Right ventricle myocardium inferior (tissue), 1 donor: ENCODE results near the gene LMNA. TPM values are rescaled to one million over a fixed set of nuclear protein-coding genes. Genes with fewer than 3 reads are reported as not detected.
A peak's percentile ranks its signal among the peaks of the same experiment; 100 is the strongest.
"Not testable (repeated sequence)": the region's sequence is repeated elsewhere in the genome, so short reads cannot be mapped to it uniquely, and the experiment has no call there.

ENCODE experiments used
- ATAC-seq: fragments of 200-7000 bp; cut with Tn5 transposase; one replicate; pipeline ENCODE4 v1.9.1; 2020; ENCODE audit warnings: mild to moderate bottlenecking, moderate library complexity
- DNase-seq: peaks from one replicate; pipeline ENCODE4 v3.0.0; 2021; ENCODE audit errors: missing footprints
- intact Hi-C: fragments of 100-400 bp; cut with DNase I; formaldehyde crosslinking; loops from one replicate; pipeline ENCODE4 v1.11.0; 2022
- long read RNA-seq: library from polyadenylated mRNA; unstranded; transcript quantifications from one replicate; pipeline ENCODE4 v2.0.0, GENCODE V29; 2021
- total RNA-seq: library from RNA; stranded (reverse); fragmentation: NEBNext Ultra II Directional; extraction: Animal tissue kit (Norgen Biotek cat#: 25700); gene quantifications from one replicate; pipeline ENCODE4 v1.2.1, GENCODE V29; 2021
- donor health status: DM: no; HTN: yes; CAD: no; lungs with severe emphysema.

The LMNA gene
- 288 TPM for total RNA-seq
- long read RNA-seq, transcript LMNA-206 (12 exons, 3,190 nt) = major isoform, 182 of 419 reads
- long read RNA-seq, partial matches to known transcripts = 226 of 419 reads
- long read RNA-seq, other reads (novel, unspliced or antisense) = 9 of 419 reads

- DNase-seq (peak; percentile 94), ATAC-seq (peak; percentile 92)
- intact Hi-C loops = no loop called here
Measured at GRCh38 chr1:156114101-156114918, at the start of gene LMNA. Gene LMNA, plus strand, starts transcription at chr1:156114711. Its CDS starts 208 bp downstream, at chr1:156114919.

- DNase-seq (no peak), ATAC-seq (no peak)
- intact Hi-C loops = no loop called here
Measured at GRCh38 chr1:156065212-156065611, 49.3 kb upstream of the LMNA start.

DNA sequence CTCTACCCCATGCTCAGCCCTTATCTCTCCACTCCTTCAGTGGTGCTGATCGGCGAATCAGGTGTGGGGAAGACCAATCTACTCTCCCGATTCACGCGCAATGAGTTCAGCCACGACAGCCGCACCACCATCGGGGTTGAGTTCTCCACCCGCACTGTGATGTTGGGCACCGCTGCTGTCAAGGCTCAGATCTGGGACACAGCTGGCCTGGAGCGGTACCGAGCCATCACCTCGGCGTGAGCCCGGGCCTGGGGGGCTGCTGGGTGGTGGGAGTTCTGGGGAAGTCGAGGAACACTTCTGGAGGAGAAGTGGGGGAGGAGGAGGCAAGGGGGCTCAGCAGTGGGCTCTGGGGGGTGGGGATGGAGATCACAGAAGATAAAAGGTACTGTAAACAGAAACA, 48.6 kb upstream of the LMNA start:
- intact Hi-C loops = no loop called here
- DNase-seq (no peak), ATAC-seq (no peak)

- no peak for DNase-seq
- no peak for ATAC-seq
Measured at GRCh38 chr1:156067262-156067661, 47.2 kb upstream of the LMNA start.

GRCh38 chr1:156069490-156070455, 44.7 kb upstream of the LMNA start:
- no peak for DNase-seq
- ATAC-seq = no peak
- intact Hi-C loops = no loop called here

More at GRCh38 chr1:156067262-156067661, 47.2 kb upstream of the LMNA start:
- intact Hi-C loops = no loop called here

GRCh38 chr1:156070548-156070947, 44.0 kb upstream of the LMNA start:
- ATAC-seq (no peak), DNase-seq (no peak)
- intact Hi-C loops = no loop called here

GRCh38 chr1:156071332-156071816, 43.1 kb upstream of the LMNA start:
- ATAC-seq, intact Hi-C loops, DNase-seq: not testable (repeated sequence)

DNA sequence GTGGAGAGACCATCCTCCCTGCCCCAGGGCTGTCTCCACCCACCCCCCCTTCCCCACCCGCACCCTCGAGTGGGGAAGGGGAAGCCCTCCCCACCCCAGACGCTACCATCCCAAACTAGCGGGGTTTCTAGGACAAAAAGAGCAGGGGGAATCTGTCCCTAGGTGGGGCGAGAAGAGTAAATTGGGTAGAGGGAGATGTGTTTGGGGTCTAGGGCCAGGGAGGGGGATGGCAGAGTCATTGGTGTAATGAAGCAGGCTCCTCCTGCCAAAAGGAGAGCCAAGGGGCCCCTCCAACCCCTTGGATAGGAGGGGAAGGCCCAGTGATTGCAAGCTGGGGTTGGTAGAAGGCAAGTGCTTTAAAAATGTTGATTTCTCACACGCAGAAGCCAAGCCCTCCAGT, 42.3 kb upstream of the LMNA start:
- intact Hi-C loops = no loop called here
- ATAC-seq = no peak
- DNase-seq = no peak

DNA sequence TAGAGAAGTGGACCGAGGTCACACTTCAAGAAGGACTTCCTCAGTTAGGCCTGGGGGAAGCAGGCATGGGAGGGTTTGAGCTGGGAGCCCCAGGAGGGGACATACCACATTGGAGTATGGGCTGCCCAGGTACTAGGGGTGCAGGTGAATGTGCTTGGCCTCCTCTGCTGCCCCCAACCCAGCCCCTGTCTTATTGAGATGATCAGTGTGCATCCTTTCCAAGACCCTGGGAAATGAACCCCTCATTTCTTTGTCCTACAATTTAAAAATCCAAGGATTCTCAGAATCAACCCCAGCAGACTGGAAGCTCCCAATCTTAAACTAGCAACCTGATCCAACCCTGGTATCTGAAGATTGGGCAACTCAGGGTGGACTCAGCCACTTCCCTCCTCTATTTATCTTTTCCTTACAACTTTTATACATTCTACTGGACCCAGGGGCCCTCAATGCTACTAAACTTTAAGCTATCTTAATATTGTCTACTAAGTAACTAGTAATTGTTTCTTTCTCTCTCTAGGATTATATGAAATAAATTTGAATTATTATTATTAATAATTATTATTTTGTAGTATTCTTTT, 41.3 kb upstream of the LMNA start:
- intact Hi-C loops = no loop called here
- ATAC-seq = no peak
- no peak for DNase-seq

DNA sequence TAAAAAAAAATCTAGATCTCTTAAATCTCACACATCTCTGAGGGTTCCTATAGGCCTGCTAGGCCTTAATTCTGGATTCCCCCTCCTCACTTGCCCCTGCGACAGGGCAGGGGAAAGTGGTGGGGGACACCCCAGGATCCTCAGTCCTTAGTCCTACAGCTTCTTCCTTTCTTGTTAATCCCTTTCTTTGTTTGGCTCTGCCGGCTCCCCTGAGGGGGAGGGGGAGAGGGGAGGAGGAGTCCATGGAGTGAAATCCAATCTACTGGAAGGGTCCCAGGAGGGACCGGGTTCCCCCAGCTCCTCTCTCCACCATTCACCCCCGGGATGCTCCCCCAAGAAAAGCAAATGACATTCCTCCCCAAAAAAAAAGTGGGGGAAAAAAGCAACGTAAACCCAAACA, 40.8 kb upstream of the LMNA start:
- DNase-seq (no peak), ATAC-seq (no peak)
- intact Hi-C loops = no loop called here

DNA sequence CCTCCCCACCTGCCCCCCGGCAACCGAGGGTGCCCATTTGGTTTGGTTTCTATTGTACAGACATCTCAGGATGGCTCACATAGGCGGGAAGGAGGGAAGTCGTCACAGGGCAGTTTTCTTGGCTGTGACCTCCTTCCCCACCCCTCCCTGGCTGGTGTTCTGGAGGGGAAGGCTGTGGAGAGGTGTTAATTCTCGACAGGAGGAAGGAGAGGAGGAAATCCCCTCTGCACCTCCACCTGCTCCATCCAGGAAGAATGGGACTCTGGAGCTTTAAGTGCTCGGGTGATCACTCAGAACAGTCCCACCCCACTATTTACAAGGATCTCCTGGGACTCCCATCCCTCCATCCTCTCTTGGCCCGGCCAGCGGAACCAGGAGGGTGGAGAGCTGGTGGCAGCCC, 39.9 kb upstream of the LMNA start:
- no peak for ATAC-seq
- intact Hi-C loops = no loop called here
- no peak for DNase-seq

- intact Hi-C loops = no loop called here
- no peak for DNase-seq
Measured at GRCh38 chr1:156075162-156075561, 39.3 kb upstream of the LMNA start.

DNA sequence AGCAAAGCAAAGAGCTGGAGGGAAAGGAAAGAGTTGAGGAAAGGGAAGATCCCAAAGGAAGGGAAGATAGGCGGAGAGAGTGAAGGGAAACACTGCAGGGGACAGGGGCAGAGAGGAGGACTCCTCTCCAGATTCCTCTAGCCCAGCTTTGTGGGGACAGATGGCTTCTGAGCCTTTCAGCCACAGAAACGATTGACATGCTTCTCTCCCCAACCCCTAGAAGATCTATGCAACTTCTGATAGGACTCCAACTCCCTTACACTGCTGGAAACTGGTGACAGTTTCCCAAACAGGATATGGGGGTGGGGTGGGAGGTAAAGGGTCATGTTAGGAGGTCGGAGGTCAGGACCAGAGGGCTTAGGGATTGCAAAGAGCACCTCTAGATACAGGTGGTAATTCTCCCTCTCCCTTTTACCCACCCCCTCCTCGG, 38.7 kb upstream of the LMNA start:
- intact Hi-C loops = no loop called here
- DNase-seq (no peak), ATAC-seq (no peak)

More at GRCh38 chr1:156075162-156075561, 39.3 kb upstream of the LMNA start:
- ATAC-seq = no peak

GRCh38 chr1:156076609-156077429, 37.7 kb upstream of the LMNA start:
- ATAC-seq (peak; percentile 56), DNase-seq (no peak)
- intact Hi-C loops = no loop called here

DNA sequence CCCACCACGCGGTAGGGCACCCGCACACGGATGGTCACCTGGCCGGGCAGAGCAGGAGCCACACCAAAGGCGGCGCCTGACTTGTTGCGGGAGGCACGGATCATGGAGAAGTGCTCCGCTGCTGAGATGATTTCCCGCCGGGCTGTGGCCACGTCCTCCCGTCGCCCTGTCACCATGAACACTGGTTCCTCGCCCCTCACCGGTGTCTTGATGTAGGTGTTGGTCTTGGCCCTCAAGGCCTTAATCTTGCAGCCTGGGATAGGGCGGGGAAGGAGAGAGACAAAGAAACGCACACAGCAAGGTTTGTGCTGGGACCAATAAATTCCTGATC, 37.1 kb upstream of the LMNA start:
- intact Hi-C loops = no loop called here
- no peak for DNase-seq
- ATAC-seq = no peak

DNA sequence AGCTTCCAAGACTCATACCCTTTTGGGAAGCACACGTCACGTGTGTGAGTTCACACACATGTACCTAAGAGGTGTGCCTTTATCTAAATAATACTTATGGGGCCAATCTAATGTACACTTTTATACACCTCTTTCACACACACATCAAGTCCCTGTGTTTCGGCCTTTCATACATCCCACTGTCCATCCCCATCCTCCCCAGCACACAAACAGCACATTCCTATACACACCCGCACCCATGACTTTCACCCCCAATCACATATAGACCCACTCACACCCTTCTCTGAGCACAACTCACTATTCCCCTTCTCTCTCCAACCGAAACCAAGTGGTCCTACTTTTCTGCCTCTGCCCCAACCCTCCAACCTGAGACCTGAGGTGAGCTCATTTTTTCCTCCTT, 35.8 kb upstream of the LMNA start:
- DNase-seq (no peak), ATAC-seq (no peak)
- intact Hi-C loops = no loop called here

DNA sequence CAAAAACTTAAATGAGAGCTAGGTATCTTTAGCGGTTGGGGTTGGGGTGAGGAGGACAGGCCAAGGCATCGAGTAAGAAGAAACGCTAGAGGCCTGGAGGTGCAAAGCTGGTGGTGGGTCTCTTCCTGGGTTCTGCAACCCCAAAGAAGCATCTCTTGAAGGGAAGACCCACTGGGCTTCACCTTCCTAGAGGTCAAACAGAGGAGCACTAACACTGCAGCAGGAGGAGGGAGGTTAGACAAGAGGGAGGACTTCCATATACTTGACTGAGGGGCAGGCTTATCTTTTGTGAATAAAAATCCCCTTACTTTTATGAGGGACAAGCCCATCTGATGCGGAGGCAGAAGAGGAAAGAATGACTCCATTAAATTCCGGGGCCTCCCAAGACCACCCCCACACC, 34.7 kb upstream of the LMNA start:
- DNase-seq = no peak
- ATAC-seq = no peak
- intact Hi-C loops = no loop called here

DNA sequence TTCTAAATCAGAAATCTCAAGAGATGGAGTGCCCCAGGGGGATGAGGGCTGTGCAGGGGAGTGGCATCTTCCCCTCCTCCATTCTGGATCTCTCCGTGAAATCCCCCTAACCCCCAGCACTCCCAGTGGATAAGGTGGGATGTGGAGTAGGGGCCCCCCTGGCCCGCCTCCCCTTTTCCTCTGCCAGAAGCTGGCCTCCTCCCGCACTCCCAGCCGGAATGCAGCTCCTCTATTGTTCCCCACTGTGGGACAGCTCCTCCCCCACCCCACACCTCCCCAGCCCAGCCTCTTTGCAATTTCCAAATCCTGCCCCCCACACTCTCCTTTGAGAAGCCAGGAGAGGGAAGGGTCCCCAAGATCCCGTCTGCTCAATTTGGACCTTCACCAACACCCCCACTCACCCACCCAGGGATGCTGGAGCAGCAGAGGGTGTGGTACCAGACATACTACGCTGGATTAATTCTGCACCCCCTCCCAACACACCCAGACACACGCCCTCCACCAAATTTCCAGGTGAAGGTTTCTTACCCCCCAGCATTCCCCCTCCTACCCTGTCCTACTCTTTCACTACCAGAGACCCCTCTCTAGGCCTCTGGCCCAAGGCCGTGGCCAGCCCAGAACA, 34.2 kb upstream of the LMNA start:
- intact Hi-C loops = no loop called here

More for the DNA sequence above, 34.2 kb upstream of the LMNA start:
- ATAC-seq = no peak
- no peak for DNase-seq
